Fibroblast of the aortic adventitia (primary cell): ENCODE data around the gene MSLN. TPM values are rescaled to one million over a fixed set of nuclear protein-coding genes. Genes with fewer than 3 reads are reported as not detected.

ENCODE experiments used
- DNase-seq: peaks from one replicate; pipeline ENCODE4 v3.0.0-alpha.2; 2010; ENCODE audit warnings: low read depth
- H3K4me3 ChIP-seq: 2 replicates; pipeline ENCODE4 v1.5.1; 2011; ENCODE audit warnings: low read depth, mild to moderate bottlenecking, control low read depth, low read length, moderate library complexity
- total RNA-seq: library from RNA; depleted of rRNA; stranded (reverse); fragments of >200 nt; gene quantifications from 2 replicates; pipeline ENCODE4 v1.2.3, GENCODE V29; 2012; ENCODE audit warnings: low replicate concordance
- TF ChIP-seq, protein P1 (sequence below): IDR thresholded peaks from 2 replicates; pipeline ENCODE4 v1.5.1; 2011; ENCODE audit warnings: mild to moderate bottlenecking, low read length, control low read depth, inconsistent platforms; ENCODE audit not compliant: insufficient read depth

MSLN gene
- total RNA-seq, 1 donor = not detected

DNA sequence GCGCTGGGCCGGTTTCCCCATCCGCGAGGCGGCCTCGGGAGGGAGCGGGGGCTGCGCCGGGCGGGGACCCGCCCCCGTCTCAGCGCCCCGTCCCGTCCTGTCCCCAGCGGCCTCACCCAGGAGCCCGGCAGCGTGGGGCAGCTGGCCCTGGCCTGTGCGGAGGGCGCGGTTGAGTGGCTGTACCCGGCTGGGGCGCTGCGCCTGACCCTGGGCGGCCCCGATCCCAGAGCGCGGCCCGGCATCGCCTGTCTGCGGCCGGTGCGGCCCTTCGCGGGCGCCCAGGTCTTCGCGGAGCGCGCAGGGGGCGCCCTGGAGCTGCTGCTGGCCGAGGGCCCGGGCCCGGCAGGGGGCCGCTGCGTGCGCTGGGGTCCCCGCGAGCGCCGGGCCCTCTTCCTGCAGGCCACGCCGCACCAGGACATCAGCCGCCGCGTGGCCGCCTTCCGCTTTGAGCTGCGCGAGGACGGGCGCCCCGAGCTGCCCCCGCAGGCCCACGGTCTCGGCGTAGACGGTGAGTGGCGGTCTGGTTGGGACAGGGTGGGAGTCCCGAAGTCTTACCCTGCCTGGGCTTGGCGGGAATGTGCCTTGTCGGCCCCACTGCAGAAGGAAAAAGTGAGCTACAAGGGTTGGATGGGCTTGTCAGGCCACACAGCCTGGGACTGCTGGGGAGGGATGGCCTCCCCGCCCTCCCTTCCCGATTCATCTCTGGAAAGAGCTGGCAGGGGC, 44.9 kb upstream of the MSLN start:
- TF ChIP-seq, protein P1, sequence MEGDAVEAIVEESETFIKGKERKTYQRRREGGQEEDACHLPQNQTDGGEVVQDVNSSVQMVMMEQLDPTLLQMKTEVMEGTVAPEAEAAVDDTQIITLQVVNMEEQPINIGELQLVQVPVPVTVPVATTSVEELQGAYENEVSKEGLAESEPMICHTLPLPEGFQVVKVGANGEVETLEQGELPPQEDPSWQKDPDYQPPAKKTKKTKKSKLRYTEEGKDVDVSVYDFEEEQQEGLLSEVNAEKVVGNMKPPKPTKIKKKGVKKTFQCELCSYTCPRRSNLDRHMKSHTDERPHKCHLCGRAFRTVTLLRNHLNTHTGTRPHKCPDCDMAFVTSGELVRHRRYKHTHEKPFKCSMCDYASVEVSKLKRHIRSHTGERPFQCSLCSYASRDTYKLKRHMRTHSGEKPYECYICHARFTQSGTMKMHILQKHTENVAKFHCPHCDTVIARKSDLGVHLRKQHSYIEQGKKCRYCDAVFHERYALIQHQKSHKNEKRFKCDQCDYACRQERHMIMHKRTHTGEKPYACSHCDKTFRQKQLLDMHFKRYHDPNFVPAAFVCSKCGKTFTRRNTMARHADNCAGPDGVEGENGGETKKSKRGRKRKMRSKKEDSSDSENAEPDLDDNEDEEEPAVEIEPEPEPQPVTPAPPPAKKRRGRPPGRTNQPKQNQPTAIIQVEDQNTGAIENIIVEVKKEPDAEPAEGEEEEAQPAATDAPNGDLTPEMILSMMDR = no peak
- peak overlapping the region; percentile 72 for H3K4me3 ChIP-seq
- no peak for DNase-seq

DNA sequence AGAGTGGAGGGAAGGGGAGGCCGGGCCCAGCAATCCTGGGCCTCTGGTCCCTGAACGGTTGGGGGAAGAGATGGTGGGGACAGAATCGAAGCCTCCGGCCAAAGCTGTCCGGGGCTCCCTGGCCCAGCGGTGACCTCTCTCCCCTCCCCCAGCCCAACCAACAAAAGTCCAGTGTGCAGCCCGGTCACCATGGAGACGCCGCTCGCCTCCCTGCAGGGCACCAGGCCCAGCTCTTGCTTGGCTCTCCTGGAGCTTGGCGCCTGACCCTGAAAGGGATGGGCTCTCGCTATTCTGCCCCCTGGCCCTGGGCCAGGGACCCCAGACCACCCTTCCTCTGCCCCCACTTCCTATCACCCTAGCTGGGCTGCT, 44.4 kb upstream of the MSLN start:
- TF ChIP-seq, protein P1 = no peak
- peak overlapping the region; percentile 72 for H3K4me3 ChIP-seq
- DNase-seq = peak; percentile 60

DNA sequence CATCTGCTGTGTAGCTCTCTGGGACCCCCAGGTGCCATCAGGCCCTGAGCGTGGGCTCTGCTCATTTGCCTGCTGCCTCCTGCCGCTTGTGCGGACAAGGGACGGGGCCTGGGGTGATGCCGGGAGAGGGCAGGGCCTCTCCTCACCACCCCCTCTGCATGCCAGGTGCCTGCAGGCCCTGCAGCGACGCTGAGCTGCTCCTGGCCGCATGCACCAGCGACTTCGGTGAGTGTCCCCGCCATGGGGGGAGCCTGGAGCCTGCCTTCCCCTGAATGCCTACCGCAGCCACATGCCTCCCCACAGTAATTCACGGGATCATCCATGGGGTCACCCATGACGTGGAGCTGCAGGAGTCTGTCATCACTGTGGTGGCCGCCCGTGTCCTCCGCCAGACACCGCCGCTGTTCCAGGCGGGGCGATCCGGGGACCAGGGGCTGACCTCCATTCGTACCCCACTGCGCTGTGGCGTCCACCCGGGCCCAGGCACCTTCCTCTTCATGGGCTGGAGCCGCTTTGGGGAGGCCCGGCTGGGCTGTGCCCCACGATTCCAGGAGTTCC, 43.7 kb upstream of the MSLN start:
- no peak for DNase-seq
- H3K4me3 ChIP-seq = no peak overlapping the region
- TF ChIP-seq, protein P1 = no peak

DNA sequence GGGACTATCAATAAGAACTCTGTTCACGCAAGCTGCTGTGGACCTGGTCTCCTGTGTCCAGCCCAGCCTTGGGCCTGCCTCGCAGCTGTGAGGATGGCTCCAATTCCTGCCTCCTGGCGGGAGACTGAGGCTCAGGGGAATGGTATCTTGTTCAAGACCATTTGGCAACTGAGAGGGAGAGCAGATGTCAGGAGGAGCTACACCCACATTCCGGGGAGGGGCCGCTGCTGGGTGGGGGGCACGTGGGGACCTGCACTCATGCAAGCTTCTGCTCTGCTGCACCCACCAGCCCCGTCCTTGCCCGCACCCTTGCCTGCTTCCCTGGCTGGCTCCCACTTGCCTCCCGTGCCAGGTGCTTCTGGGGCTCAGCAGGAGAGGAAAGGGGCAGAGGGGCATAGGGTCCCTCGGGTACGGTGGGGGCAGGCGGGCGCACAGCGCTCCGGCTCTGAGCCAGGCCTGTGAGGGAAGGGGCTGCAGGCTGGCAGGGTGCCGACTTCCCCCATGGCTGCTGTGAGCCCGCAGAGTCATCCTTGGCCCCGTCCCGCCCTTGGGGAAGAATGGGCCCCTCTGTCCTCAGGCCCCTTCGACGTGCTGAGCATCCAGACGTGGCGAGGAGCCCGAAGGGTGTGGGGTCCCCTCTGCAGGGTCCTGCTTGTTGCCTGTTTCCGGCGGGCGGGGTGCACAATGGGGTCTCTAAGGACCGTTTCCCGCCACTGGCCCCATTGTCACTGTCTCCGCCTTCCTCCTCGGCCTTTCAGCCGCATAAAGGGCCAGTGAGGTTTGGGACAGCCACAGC, 42.9 kb upstream of the MSLN start:
- DNase-seq = no peak
- H3K4me3 ChIP-seq = no peak overlapping the region
- TF ChIP-seq, protein P1 = no peak

DNA sequence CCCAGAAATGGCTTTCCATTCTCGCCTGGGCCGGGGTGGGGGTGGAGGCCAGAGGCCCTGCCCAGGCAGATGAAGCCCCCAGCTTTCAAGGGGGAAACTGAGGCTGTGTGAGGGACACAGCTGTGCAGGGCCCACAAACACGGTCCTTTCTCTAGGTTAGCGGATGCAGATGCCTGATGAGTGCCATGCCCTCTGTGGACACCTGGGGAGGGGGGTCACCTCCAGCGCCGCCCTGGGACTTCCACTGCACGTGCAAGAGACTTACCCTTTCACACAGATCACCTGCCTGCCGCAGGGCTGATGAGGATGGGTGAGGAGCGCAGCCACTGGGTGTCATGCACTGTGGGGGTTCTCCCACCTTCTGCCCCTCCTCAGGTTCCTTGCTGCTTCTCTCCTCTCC, 42.1 kb upstream of the MSLN start:
- TF ChIP-seq, protein P1 = no peak
- H3K4me3 ChIP-seq = no peak overlapping the region
- no peak for DNase-seq

DNA sequence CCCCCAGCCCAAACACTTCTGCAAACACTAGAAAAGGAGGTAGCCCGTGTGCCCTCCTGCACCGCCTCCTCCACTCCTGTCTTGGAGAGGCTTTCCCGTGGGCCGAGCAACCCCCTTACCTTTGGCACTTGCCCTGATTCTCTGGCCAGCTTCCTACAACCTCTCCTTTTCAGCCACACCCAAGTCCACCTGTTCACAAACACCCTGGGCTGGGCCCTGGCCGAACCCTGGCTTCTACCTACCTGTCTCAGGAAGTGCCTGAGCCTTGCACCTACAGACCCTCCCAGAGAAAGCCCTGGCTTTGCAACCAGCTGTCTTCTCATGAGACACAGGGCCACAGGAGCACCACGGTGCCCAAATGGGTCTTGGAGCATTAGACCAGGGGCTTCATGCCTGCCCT, 41.6 kb upstream of the MSLN start:
- H3K4me3 ChIP-seq = no peak overlapping the region
- TF ChIP-seq, protein P1 = no peak
- DNase-seq = no peak
